ENCODE measurements around the gene NGEF.

- TF ChIP-seq POLR2AphosphoS5 (IDR thresholded peaks at IDR 0.05) (no peak), CTCF (IDR thresholded peaks at IDR 0.05) (no peak)
Measured at GRCh38 chr2:232960862-232961261, 52.2 kb downstream of the NGEF start.
